Measurements from ENCODE around the gene ACAP3.

The ACAP3 gene

DNA sequence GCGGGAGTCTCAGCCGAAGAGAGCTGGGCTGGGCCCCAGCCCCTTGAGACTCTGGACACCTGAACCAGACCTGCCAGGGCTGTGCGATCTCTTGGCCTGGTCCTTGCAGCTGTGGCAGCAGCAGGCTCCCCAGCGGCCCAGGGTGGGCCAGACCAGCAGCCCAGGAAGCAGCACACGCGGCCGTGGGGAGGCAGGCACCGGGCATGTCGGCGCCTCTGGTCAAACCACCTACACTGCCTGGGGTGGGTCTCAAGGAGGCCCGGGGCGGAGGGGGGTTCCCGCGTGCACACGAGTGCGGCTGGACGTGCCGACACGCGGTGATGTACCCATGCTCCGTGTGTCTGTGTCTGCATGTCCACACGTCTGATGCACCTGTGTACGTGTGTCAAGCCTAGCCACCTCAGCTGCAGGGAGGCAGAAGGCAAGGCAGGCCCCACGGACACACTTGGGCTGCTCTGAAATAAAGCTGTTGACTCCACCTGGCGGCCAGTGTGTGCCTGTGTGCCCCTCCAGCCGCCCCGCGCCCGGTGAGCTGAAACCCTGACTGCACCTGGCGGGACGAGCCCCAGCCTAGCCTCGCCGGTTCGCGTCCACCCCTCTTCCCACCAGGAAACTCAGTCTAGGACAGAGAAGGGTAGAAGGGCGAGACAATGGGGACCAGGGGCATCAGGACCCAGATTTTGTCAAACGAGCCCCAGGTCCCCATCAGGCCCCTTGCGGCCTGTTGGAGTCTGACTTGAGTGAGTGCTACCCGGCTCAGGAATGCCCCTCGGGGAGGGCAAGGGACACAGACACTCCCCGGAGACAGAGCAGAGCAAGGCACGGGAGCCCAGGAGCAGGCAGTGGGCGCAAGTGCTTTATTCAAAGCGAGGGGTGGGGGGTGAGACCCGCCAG lies 15.9 kb downstream of the ACAP3 start:
- H3K4me2 ChIP-seq, result peak overlapping the region in 7 of 11 experiments; percentile 24 to 46 (median 29); a peak in 11 of 22 replicates

DNA sequence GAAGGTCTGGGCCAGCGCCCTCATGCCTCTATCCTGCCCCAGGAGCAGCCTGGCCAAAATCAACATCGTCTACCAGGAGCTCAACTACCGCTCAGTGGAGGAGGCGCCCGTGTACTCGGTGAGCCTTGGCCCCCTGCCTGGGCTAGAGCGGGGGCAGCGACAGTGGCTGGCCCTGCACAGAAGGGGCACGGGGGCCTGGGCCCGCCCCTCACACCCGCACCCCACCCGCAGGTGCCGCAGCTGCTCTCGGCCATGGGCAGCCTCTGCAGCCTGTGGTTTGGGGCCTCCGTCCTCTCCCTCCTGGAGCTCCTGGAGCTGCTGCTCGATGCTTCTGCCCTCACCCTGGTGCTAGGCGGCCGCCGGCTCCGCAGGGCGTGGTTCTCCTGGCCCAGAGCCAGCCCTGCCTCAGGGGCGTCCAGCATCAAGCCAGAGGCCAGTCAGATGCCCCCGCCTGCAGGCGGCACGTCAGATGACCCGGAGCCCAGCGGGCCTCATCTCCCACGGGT lies 16.7 kb downstream of the ACAP3 start:
- Histone ChIP-seq H3K9me3 (replicated peaks in 1 of 11) (no peaks in the 10 kb centered on the region), H3K4me2 (peak overlapping the region in 7 of 11 experiments; percentile 24 to 46 (median 29); a peak in 10 of 22 replicates), H3K27ac (no peak overlapping the region), H3K9ac (0 out of 22 replicates have a peak overlapping the region, but pooled peaks of 1 of the 11 experiments have one; percentile 3), H3K36me3 (peaks cover 0 to 28% (median 8%) of the 10 kb centered on the region in 11 experiments; a peak in 10 of 22 replicates), H3K4me3 (no peak overlapping the region), H3K27me3 (no peaks in the 10 kb centered on the region), H4K20me1 (peaks cover 0 to 66% (median 21%) of the 10 kb centered on the region in 11 experiments; a peak in 17 of 22 replicates), H3K4me1 (peaks cover 0 to 21% (median 12%) of the 10 kb centered on the region in 10 experiments; a peak in 13 of 20 replicates)
- no peak for TF ChIP-seq Cebpa-rat (IDR thresholded peaks at IDR 0.05)

More for the DNA sequence above, 15.9 kb downstream of the ACAP3 start:
- Histone ChIP-seq H4K20me1 (peaks cover 0 to 64% (median 21%) of the 10 kb centered on the region in 11 experiments; a peak in 17 of 22 replicates), H3K9ac (no peak overlapping the region), H3K27me3 (no peaks in the 10 kb centered on the region), H3K9me3 (replicated peaks in 1 of 11) (no peaks in the 10 kb centered on the region), H3K36me3 (peaks cover 0 to 35% (median 10%) of the 10 kb centered on the region in 11 experiments; a peak in 10 of 22 replicates), H3K27ac (no peak overlapping the region), H3K4me3 (no peak overlapping the region), H3K4me1 (peaks cover 0 to 20% (median 12%) of the 10 kb centered on the region in 10 experiments; a peak in 13 of 20 replicates)
- no peak for TF ChIP-seq Cebpa-rat (IDR thresholded peaks at IDR 0.05)

DNA sequence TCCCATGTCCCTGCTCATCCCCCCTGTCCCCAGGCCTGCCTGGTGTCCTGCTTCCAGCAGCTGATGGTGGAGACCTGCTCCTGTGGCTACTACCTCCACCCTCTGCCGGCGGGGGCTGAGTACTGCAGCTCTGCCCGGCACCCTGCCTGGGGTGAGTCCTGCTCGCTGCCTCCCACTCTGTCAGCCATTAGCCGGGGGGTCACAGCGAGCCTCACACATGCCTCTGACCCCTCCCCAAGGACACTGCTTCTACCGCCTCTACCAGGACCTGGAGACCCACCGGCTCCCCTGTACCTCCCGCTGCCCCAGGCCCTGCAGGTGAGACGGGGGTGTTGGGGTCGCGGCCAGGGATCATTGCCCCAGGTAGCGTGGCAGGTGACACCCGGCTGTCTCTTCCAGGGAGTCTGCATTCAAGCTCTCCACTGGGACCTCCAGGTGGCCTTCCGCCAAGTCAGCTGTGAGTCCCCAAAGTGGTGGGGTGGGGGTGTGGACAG lies 17.4 kb downstream of the ACAP3 start:
- Histone ChIP-seq H3K9me3 (replicated peaks in 1 of 11) (no peaks in the 10 kb centered on the region), H3K9ac (no peak overlapping the region), H3K4me3 (no peak overlapping the region), H3K4me1 (peaks cover 0 to 28% (median 12%) of the 10 kb centered on the region in 10 experiments; a peak in 13 of 20 replicates), H3K36me3 (peaks cover 0 to 20% (median 7%) of the 10 kb centered on the region in 11 experiments; a peak in 9 of 22 replicates), H3K4me2 (no peak overlapping the region), H3K27ac (no peak overlapping the region), H3K27me3 (no peaks in the 10 kb centered on the region), H4K20me1 (peaks cover 0 to 65% (median 21%) of the 10 kb centered on the region in 11 experiments; a peak in 17 of 22 replicates)
- no peak for TF ChIP-seq Cebpa-rat (IDR thresholded peaks at IDR 0.05)

DNA sequence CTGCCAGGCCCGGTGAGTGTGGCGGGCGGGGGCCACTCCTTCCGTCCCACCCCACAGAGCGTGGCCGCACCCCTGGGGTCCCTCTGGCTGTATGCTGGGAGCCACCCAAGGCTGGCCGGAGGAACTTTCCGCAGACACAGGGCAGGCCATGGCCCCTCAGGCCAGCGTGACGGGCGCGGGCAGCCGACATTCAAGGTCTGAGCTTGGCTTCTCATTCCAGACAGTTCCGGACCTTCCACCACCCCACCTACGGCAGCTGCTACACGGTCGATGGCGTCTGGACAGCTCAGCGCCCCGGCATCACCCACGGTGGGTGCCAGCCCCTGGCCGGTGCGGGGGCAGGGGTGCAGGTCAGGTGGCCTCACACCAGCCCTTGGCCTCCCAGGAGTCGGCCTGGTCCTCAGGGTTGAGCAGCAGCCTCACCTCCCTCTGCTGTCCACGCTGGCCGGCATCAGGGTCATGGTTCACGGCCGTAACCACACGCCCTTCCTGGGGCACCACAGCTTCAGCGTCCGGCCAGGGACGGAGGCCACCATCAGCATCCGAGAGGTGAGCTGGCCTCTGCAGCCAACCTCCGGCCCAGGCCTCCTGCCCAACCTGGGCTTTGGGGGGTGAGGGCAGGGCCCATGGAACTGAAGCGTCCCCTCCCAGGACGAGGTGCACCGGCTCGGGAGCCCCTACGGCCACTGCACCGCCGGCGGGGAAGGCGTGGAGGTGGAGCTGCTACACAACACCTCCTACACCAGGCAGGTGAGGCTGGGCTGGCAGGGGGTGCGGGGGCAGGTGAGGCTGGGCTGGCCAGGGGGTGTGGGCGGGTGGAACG lies 20.2 kb downstream of the ACAP3 start:
- TF ChIP-seq Cebpa-rat (IDR thresholded peaks at IDR 0.05), result no peak

DNA sequence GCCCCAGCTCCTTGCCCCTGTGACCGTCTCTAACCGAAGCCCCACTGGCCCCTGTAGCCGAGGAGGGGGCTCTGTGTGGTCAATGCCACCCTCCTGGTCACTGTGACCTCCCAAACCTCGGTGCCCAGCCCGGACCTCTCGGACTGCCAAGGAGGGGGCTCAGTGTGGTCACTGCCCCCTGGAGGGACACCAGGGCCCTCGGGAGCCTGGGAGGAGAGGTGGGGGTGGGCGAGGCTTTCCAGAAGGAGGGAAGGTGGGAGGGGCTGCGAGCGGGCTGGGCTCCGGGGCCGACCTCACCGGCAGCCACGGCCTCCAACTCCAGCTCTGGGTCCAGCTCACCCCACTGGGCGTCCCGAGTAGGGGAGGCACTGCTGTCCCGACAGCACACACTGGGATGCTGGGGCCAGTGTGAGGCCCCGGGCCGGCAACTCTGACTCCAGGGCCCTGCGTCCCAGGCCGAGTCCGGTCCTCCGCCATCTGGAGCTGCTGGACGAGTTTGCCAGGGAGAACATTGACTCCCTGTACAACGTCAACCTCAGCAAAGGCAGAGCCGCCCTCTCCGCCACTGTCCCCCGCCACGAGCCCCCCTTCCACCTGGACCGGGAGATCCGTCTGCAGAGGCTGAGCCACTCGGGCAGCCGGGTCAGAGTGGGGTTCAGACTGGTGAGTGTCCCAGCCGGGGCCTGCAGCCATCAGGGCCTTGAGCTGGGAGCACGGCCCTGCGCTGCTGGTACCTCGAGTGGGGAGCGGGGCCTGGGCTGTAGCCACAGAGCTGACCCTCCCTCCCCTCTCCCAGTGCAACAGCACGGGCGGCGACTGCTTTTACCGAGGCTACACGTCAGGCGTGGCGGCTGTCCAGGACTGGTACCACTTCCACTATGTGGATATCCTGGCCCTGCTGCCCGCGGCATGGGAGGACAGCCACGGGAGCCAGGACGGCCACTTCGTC lies 21.1 kb downstream of the ACAP3 start:
- peaks cover 0 to 26% (median 11%) of the 10 kb centered on the region in 10 experiments; a peak in 13 of 20 replicates for H3K4me1 ChIP-seq
- H3K4me2 ChIP-seq, result 0 out of 22 replicates have a peak overlapping the region, but pooled peaks of 1 of the 11 experiments have one; percentile 4
- H3K36me3 ChIP-seq, result no peaks in the 10 kb centered on the region
- no peak overlapping the region for H3K4me3 ChIP-seq
- H4K20me1 ChIP-seq, result peaks cover 0 to 45% (median 7%) of the 10 kb centered on the region in 11 experiments; a peak in 13 of 22 replicates
- H3K27ac ChIP-seq, result no peak overlapping the region
- no peak for TF ChIP-seq Cebpa-rat (IDR thresholded peaks at IDR 0.05)
- no peak overlapping the region for H3K9ac ChIP-seq
- no peaks in the 10 kb centered on the region for H3K9me3 ChIP-seq (replicated peaks in 1 of 11)
- H3K27me3 ChIP-seq, result no peaks in the 10 kb centered on the region

More for the DNA sequence above, 20.2 kb downstream of the ACAP3 start:
- H3K4me1 ChIP-seq, result peaks cover 0 to 34% (median 13%) of the 10 kb centered on the region in 10 experiments; a peak in 13 of 20 replicates
- H3K9me3 ChIP-seq (replicated peaks in 1 of 11), result no peaks in the 10 kb centered on the region
- H3K9ac ChIP-seq, result no peak overlapping the region
- H3K36me3 ChIP-seq, result no peaks in the 10 kb centered on the region
- no peak overlapping the region for H3K27ac ChIP-seq
- no peaks in the 10 kb centered on the region for H3K27me3 ChIP-seq
- no peak overlapping the region for H3K4me3 ChIP-seq
- peaks cover 0 to 54% (median 15%) of the 10 kb centered on the region in 11 experiments; a peak in 17 of 22 replicates for H4K20me1 ChIP-seq
- no peak overlapping the region for H3K4me2 ChIP-seq

DNA sequence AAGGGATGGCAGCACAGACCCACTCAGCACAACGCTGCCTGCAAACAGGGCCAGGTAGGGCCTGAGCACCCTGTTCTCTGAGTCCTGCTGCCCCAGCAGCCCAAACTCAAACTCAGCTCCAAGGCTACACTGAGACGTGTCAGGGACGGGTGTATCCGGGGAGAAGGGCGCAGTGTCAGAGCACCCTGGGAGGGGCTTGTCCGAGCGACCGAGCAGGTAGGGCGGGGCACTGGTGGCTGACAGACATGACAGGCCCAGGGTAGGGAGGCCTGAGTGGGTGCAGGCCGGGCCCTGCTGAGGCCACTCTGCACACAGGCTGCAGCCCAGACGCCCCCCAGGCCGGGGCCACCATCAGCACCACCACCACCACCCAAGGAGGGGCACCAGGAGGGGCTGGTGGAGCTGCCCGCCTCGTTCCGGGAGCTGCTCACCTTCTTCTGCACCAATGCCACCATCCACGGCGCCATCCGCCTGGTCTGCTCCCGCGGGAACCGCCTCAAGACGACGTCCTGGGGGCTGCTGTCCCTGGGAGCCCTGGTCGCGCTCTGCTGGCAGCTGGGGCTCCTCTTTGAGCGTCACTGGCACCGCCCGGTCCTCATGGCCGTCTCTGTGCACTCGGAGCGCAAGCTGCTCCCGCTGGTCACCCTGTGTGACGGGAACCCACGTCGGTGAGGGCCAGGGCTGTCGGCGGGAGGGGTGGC lies 22.0 kb downstream of the ACAP3 start:
- peaks cover 0 to 42% (median 0%) of the 10 kb centered on the region in 11 experiments; a peak in 3 of 22 replicates for H4K20me1 ChIP-seq
- H3K9me3 ChIP-seq (replicated peaks in 1 of 11), result no peaks in the 10 kb centered on the region
- no peak overlapping the region for H3K27ac ChIP-seq
- TF ChIP-seq Cebpa-rat (IDR thresholded peaks at IDR 0.05), result no peak
- no peaks in the 10 kb centered on the region for H3K27me3 ChIP-seq
- H3K9ac ChIP-seq, result no peak overlapping the region
- H3K4me2 ChIP-seq, result peak overlapping the region in 2 of 11 experiments; percentile 4 to 15; a peak in 1 of 22 replicates
- no peaks in the 10 kb centered on the region for H3K36me3 ChIP-seq
- peaks cover 0 to 17% (median 4%) of the 10 kb centered on the region in 10 experiments; a peak in 7 of 20 replicates for H3K4me1 ChIP-seq
- no peak overlapping the region for H3K4me3 ChIP-seq

DNA sequence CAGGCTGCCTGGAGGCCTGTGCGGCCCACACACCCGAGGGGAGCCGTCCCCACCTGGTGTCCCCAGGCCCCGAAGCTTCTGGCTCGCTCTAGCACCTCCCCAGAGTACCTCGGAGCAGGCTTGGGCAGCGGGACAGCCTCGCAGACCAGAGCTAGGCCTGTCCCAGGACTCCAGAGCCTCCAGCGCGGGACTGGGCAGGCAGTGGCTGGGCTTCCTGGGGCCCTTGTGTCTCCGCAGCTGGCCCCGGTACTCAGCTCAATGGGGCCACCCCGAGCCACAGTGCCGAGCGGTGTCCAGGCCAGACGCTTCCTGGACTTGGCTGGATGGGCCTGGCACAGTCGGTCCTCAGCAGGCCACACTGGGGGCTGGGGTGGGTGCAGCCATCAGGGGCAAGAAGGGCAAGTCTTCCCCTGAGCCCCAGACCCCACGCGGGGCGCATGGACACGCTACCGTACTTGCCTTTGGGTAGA lies 22.6 kb downstream of the ACAP3 start:
- no peaks in the 10 kb centered on the region for H3K36me3 ChIP-seq
- H3K4me3 ChIP-seq, result no peak overlapping the region
- H3K27me3 ChIP-seq, result no peaks in the 10 kb centered on the region
- H3K4me2 ChIP-seq, result no peak overlapping the region
- peaks cover 0 to 15% (median 2%) of the 10 kb centered on the region in 10 experiments; a peak in 5 of 20 replicates for H3K4me1 ChIP-seq
- peaks cover 0 to 39% (median 0%) of the 10 kb centered on the region in 11 experiments; a peak in 2 of 22 replicates for H4K20me1 ChIP-seq
- no peak for TF ChIP-seq Cebpa-rat (IDR thresholded peaks at IDR 0.05)
- H3K9ac ChIP-seq, result no peak overlapping the region
- H3K9me3 ChIP-seq (replicated peaks in 1 of 11), result no peaks in the 10 kb centered on the region
- no peak overlapping the region for H3K27ac ChIP-seq

Measured in BLaER1 treated with 17β-estradiol and CSF1 and Interleukin-3, amounts not matched to agents 10 nM and 100 nM (cell line).